HL-60 (cell line): ENCODE measurements around the gene BRD8.
"Not testable (repeated sequence)": the region's sequence is repeated elsewhere in the genome, so short reads cannot be mapped to it uniquely, and the experiment has no call there.

Source experiments
- CTCF ChIP-seq: IDR thresholded peaks from one replicate; pipeline ENCODE4 v1.5.1; 2011; ENCODE audit warnings: low read length, control low read depth, inconsistent platforms; ENCODE audit not compliant: insufficient read depth
- GABPA ChIP-seq: IDR thresholded peaks from 2 replicates; pipeline ENCODE4 v1.6.1; 2012; ENCODE audit warnings: low read depth
- POLR2AphosphoS5 ChIP-seq: IDR thresholded peaks from 2 replicates; pipeline ENCODE4 v1.6.1; 2012; ENCODE audit warnings: low read depth

- TF ChIP-seq CTCF, POLR2AphosphoS5, GABPA: not testable (repeated sequence)
Measured at GRCh38 chr5:138193859-138194258, 15.4 kb upstream of the BRD8 start.
